GM19438 (cell line): ENCODE results near the gene SLC24A3.

Experiments
- ATAC-seq: cut with Tn5 transposase; IDR thresholded peaks from one replicate; pipeline ENCODE4 v1.9.1; 2021; ENCODE audit warnings: low read depth; ENCODE audit not compliant: unreplicated experiment

Gene SLC24A3

DNA sequence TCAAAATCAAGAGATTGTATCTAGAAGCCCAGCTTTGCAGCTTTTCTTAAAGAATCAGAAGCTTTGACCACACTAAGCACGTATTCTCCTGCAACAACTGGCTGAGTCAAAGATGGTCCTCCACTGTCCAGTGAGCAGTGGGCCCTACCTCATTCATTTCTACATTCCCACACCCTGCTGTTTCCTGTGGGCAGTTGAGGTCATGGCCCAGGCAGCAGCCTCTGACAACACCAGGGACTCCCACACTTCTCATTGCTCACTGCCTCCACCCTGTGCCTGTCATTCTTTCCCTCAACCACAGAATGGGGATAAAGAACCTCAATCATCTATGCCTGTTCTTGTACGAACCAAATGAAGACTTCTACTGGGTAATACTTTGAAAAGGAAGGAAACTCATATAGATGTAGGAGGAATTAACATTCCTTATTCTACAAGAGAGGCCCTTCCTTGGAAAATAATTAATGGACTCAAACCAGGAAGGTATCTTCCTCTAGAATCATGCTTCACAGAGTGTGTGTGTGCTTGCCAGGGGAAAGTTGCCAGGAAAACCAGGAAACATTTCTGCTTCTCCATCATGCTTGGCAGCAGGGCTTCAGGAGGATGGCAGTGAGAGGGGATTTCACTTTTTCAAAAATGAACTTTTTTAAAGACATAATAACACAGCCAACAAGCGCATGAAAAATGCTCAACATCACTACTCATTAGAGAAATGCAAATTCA is 353.9 kb downstream of the SLC24A3 start:
- no peak for ATAC-seq

DNA sequence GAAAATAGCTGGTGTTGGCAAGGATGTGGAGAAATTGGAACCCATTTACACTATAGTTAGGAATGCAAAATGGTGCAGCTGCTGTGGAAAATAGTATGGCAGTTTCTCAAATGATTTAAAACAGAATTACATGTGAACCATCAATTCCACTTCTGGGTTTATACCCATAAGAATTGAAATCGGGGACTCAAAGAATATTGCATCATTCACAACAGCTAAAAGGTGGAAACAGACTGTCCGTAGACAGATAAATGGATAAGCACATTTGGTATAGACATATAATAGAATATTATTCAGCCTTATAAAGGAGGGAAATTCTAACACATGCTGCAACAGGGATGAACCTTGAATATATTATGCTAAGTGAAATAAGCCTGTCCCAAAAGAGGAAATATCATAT is 355.7 kb downstream of the SLC24A3 start:
- ATAC-seq: no peak

DNA sequence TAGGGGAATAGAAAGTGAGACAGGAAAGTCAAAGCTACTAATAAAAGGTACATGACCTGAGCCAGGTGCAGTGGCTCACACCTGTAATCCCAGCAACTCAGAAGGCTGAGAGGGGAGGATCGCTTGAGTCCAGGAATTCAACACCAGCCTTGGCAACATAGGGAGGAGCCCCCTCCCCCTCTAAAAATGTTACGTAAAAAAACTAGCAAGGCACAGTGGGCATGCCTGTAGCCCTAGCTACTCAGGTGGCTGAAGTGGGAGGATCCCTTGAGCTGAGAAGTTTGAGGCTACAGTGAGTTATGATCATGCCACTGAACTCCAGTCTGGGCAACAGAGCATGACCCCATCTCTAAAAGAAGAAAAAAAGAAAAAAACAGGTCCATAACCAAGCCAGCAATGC is 359.6 kb downstream of the SLC24A3 start:
- ATAC-seq: no peak

DNA sequence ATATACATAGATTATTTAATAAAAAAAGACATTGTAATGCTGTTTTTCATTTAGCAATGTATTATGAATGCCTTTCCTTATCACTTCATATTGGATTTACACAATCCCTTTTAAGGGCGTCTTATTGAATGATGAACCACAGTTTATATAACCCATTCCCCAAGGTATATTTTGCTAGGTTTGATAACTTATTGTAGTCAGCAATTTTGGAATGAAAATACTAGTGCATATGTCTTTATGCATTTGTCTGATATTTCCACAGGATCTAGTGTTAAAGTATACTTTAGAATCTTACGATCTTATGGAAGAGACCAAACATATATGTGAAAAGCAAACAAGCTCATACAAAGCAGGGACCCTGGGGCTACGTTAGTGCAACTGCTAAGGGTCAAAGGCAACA is 365.2 kb downstream of the SLC24A3 start:
- no peak for ATAC-seq

DNA sequence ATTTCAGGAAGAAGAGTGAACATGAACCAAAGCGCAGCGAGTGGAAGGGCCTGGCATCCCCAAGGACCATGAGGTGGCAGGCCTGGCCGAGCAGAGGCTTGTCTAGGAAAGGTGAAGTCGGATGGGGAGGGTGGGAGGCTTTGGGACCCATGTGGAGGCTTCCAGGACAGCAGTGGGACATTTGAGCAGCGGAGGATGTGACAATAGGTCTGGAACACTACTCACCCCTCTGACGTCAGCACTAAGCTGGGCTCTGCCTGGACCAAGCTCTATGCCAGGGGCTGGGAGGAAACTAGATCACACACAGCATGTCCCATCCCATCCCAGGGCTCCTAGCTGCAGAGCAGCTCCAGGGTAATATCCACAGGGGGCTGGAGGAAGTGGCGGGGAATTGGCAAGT is 370.3 kb downstream of the SLC24A3 start:
- ATAC-seq: no peak

DNA sequence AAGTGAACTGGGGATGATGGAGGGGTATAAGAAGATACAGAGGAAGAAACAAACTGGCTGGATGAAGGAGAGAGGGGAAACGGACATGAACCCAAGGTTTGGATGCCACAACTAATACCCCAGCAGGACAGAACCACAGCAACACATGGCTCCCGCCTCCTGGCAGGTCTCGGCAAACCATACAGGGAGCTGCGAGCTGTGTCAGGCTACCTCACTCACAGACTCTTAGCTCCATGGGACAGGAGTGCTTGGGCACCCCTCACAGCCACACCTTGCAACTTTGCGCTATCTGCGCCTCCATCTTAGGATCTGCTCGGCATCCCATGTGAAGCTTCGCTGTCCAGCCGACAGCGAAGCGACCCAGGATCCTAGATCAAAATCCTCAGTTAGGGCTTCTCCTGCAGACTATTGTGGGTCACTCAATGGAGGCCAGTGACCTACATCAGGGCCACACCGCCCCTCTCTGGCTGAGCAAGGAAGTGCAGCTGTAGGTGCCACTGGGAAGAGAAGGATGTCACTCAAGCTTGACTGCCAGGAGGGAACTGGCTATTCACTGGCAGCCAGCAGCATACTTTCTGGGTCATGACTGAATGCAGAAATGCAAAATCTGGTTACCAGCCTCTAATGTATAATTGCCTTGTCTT is 371.2 kb downstream of the SLC24A3 start:
- ATAC-seq: no peak

DNA sequence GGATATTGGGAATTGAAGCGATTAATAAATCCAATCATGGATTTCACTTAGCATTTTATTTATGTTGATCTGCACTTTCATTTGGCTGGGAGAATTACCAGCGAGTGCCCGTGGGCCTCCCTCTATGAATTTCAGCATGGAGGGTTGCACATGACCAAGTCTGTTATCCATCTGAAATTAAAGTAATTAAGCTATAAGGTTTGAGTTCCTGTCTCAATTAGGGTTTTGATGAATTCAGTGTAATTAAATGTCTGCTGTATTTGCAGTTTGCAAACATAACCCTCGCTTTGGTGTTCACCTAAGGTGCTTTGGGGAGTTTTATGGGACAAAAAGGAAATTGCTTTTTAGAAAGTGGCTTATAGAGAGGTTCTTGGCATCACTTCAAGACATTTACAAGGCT is 375.8 kb downstream of the SLC24A3 start:
- ATAC-seq: no peak

DNA sequence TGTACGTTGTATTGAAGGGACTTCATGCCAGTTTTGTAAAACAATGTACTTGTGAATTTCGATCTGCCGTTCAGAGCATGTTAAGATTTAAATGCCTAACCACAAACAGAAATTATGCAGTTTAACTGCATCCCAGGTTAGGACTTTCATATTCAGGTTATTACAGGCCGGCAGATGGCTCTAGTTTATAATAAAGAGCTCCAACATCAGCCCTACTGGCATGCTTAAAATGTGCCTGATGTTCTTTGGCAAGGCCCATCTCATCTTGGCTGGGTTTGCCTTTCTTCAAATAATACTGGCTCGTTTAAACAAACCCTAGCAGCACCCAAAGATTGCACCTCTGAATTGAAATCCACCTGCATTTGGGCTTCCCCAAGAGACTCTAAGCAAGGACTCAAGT is 376.3 kb downstream of the SLC24A3 start:
- ATAC-seq: no peak

DNA sequence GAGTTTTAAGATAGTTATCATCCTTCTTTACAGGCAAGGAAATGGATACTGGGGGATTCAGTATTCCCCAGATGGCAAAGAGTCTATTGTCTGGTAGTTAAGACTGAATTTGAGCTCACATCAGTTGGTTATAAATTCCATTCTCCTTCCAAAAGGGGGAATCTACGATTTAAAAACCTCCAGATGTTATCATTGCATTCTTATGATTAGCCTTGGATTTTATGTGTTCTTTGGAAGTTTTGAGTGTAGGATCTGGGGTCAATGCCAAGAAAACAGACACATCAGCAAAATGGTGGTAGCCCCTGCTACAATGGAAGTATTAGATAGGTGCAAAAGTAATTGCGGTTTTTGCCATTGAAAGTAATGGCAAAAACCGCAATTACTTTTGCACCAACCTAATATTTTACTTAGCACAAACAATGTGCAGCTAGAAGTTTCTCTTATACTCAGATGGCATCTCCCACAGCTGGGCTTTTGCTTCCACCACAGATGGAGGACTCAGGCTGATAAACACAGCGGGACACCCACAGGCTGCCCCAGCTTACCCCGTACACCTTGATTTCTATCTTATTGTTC is 377.4 kb downstream of the SLC24A3 start:
- ATAC-seq: no peak

DNA sequence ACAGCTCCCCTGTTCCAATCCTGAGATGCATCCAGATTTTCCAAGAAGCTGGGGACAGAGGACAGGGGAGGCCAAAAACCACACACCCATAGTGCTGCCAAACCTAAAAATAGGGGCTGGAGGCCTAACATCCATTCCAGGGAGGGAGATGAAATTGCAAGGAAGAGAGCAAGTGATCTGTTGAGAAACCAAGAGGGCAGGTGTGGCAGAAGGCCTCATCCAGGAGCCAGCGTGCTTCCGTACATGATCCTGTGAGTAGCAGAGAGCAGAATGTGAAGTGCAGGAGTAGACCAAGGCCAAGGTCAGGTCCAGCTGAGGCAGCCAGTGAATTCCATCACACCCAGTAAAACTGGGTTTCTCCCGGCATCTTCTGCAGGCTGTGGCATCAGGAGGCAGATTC is 377.9 kb downstream of the SLC24A3 start:
- no peak for ATAC-seq

DNA sequence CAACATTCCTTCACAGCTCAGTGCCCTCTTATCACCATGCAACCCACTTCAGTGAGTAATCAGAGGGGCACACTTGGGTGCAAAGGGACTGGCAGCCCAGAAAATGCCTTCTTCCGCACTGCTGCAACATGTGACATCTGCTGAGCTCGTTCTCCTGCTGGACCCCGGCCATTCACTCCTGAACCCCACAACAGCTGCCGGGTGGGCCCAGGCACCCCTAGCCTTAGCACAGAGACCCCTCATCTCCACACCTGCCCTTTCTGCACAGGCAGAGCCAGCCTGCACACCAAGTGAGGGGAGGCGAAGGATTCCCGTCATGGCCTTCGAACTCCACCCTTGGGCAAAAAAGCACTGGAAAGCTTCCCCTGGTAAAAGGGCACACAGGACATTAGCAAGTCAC is 381.3 kb downstream of the SLC24A3 start:
- ATAC-seq: no peak

DNA sequence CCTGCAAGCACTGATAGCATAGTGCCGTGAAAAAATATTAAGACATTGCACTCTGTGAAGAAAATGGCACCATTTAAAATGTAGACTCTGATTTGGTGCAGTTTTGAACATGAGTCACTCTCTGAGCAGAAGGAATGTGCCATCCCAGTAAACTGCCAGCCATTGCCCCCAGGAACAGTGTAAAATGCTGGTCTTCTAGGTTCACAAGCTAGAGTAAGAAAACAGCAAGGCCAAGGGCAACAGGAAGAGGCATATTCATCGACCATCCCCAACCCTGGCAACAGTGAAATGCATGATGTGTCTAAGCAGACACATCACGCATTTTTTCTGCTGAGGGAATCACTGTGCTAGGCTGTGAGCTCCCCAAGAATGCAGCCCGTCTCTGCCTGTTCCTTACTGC is 382.5 kb downstream of the SLC24A3 start:
- no peak for ATAC-seq

DNA sequence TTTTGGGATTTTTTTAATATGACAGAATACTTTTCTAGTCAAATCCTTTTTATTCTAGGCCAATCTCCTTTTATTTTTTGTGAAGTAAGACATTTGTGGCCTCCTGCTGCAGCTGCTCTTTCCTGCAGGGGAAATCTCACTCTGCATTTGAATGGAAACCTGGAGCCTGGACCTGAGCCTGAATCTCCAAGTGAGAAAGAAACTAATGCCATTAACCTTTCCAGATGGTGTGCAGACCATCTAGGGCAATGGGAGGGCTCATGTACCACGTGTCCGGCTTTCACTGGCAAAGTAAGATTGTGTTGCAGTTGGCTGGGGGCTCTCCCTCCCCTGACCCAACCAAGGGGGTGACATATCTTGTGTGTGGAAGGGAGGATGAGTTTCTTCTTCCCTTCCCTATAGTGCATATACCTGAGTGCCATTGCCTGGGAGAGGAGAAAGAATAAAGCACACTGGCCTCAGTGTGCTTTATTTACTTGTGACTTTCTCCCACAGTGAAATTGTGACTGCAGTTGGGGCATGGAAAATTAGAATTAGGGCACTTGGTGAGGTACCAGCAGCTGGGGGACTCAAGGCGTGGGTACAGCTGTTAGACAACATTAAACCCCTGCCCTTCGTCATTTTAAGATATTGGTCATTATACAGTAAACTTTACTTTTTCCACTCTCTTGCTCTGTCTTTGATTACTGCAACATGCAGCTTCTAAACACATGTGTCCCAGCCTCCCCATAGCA is 385.8 kb downstream of the SLC24A3 start:
- ATAC-seq: no peak

DNA sequence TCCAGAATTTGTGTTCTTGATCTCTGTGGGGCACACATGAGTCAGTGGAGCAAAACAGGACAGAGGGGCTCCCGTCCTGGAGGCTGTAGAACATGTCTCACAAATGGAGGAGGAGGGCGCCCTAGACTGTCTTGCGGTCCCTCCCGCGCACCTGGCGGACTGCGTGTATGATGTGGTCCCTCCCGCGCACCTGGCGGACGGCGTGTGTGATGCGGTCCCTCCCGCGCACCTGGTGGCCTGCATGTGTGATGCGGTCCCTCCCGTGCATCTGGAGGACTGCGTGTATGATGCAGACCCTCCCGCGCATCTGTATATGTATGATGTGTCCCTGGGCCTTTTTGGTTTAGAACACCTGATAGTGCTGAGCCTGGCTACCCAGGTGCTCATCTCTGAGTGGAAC is 386.8 kb downstream of the SLC24A3 start:
- ATAC-seq: no peak

DNA sequence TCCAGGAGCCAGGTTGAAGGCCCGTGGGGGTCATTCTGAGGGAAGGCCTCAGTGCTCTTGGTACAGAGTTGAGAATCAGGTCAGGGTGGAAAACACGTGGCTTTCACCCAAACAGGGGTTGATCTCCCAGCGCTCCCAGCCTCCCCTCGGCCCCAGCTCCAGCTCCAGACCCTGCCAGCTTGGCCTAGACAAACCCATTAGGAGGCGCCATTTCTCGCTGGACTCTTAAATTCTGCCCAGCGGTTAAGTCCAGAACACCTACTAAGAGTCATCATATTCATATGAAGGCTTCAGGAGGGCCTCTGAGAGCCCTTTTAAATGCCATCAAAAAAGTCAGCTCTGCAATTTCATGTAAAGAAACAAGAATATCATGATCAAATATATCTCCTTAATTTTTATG is 387.6 kb downstream of the SLC24A3 start:
- no peak for ATAC-seq

DNA sequence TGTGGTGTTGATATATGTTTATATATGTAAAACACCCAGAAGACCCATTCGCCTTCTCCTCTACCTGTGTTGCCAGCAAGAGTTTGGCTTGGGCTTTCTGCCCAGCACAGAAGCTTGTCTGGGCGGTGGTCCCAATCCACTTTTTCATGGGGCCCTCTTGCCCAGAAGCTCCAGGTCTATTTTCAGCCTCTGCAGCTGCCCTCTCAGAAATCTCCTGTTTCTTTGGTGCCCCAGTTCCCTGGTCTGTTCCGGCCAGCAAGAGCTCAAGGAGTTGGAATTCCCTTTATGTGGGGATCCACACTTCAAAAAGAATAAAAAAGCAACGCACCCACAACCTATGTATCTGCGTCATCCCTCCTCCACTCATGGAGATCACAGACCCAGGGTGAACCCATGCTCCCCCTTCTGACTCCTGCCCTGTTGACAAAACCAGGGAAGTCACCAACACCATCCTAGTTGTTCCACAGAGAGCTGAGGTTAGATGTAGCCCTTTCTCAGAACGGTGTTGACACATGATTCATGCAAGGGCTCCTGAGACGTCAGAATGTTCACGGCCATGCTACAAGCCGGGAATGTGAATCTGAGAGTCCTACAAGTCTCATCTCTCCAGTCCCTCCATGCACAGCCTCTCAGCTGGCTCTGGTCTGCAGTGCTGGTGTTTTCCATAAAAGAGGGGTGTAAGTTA is 388.8 kb downstream of the SLC24A3 start:
- ATAC-seq: no peak

DNA sequence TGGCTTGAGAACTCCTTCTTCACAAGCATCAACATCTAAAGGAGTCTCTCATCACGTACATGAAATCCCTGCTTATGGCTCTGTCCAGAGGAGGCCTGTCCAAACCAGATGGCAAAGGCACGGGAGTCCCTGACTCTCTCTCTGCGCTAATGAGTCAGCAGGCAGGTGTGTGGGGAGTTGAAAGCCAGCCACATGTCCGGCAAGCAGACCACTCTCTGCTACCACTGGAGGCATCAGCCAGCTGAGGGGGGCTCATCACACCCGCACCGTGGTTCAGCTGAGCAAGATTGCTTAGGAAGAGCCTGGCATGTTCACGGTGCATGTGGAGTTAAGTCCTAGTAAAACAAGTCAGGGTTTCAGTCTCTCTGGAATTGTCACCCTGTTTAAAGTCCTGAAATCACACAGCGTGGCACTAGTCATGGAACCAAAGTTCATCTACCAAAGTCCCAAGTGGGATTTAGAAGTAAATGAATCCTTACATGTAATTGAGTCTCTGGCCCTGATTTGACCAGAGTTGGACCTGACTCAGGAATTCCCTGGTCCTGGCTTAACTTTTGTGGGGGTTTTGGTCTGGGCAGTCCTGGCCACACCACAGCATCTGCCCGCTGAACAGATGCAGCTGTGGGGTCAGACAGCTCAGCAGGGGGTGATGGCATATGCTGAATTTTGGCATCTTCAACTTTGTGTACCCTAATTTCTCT is 390.4 kb downstream of the SLC24A3 start:
- ATAC-seq: no peak

DNA sequence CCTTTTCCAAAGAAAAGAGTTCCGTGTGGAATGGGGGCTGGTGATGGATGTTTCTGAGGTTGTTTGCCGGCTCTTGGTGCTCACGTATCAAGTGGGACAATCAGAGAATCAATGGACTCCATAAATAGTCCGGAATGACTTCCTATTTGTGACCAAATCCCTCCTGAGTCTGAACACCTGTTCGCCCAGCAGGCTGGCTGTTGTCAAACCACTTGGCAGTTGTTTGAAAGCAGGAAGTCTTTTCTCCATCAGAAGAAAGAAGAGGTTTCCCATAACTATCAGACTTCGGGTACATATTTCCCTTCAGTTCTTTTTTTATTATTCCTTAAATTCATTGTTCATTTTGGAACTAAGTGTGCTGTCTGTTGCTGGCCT is 390.9 kb downstream of the SLC24A3 start:
- no peak for ATAC-seq

DNA sequence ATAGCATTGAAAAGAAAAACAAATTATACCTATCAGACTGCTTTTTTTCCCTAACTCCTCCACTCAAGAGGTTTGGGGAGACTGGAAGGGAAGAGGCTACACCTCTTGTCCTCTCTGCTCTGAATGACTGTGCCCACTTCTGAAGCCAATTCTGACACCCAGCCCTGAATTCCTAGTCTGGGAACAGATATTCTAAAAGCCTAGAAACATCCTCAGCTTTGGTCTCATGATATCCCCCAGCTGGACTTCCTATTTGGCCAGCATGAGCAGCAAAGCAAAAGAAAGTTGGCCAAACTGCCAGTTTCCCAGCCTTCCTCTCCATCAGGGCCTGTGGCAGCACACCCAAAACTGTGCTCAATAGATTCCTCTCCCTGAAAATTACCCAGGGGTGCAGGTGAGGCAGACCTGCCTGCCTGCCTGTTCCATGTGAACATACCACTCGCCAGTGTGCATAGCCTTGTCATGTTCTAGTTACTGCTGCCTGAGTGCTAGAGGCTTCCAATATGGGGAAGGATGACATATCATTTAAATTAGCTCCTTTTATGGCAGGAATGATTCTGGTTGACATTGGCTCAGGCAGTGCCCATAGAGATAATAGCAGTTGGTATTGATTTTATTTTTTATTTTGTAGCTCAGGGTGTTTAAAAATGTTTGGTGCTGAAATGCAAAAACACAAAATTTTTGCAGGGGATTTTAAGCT is 393.5 kb downstream of the SLC24A3 start:
- ATAC-seq: no peak
